ENCODE data around the gene CWC27. TPM values are rescaled to one million over a fixed set of nuclear protein-coding genes. Genes with fewer than 3 reads are reported as not detected.

Gene CWC27
- total RNA-seq, 4 donors from 2014 or later = 12.3 to 21.2 (median 13.4) TPM

DNA sequence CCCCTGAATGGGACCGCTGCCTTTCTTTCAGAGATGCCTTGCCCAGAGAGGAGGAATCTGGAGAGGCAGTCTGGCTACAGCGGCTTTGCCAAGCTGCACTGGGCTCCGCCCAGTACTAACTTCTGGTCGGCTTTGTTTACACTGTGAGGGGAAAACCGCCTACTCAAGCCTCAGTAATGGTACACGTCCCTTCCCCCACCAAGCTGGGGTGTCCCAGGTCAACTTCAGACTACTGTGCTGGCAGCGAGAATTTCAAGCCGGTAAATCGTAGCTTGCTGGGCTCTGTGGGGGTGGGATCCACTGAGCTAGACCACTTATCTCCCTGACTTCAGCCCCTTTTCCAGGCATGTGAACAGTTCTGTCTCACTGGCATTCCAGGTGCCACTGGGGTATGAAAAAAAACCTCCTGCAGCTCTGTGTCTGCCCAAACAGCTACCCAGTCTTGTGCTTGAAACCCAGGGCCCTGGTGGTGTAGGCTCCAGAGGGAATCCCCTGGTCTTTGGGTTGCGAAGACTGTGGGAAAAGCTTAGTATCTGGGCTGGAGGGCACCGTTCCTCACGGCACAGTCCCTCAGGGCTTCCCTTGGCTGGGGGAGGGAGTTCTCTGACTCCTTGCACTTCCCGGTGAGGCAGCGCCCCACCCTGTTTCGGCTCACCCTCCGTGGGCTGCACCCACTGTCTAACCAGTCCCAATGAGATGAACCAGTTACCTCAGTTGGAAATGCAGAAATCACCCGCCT lies 171.2 kb downstream of the CWC27 start:
- DNase-seq (ENCODE audit: extremely low spot score) = no peak
- Histone ChIP-seq H3K4me3 (peak overlapping the region in 1 of 4 donors; percentile 12), H3K9me3 (peaks cover 0 to 7% (median 3%) of the 10 kb centered on the region in 4 donors), H3K36me3 (no peaks in the 10 kb centered on the region), H3K27ac (replicated peaks in 1 of 4) (no peak overlapping the region), H3K27me3 (no peaks in the 10 kb centered on the region), H3K4me1 (peaks cover 0 to 13% (median 12%) of the 10 kb centered on the region in 4 donors)
- 71% methylated on average over 10 of the region's 17 CpGs for WGBS
- no peak for TF ChIP-seq POLR2A (IDR thresholded peaks at IDR 0.05; ENCODE audit: low read depth)
- TF ChIP-seq EP300 (IDR thresholded peaks at IDR 0.05) = no peak
- TF ChIP-seq POLR2AphosphoS5 (IDR thresholded peaks at IDR 0.05) = no peak
- TF ChIP-seq, protein P1, sequence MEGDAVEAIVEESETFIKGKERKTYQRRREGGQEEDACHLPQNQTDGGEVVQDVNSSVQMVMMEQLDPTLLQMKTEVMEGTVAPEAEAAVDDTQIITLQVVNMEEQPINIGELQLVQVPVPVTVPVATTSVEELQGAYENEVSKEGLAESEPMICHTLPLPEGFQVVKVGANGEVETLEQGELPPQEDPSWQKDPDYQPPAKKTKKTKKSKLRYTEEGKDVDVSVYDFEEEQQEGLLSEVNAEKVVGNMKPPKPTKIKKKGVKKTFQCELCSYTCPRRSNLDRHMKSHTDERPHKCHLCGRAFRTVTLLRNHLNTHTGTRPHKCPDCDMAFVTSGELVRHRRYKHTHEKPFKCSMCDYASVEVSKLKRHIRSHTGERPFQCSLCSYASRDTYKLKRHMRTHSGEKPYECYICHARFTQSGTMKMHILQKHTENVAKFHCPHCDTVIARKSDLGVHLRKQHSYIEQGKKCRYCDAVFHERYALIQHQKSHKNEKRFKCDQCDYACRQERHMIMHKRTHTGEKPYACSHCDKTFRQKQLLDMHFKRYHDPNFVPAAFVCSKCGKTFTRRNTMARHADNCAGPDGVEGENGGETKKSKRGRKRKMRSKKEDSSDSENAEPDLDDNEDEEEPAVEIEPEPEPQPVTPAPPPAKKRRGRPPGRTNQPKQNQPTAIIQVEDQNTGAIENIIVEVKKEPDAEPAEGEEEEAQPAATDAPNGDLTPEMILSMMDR (IDR thresholded peaks at IDR 0.05) = no peak
- intact Hi-C loops (cut with DNase I) = no loop called here

DNA sequence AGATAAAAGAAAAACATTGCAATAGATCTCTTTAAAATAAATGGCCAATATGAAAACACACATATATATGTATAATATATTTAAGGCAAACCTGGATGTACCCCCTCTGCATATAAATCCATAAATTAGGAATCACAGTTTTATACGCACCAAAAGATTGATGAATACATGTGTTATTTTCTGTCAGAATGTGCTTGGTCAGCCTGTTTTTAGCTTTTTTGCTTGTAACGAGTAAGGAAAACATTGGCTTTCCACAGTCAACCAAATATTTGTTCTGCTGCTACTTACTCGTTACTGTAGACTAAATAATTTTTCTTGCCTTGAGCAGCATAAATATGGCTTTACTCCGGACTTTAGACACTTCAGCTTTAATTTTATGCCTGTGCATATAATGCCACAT lies 173.7 kb downstream of the CWC27 start:
- Histone ChIP-seq H3K4me3 (no peak overlapping the region), H3K4me1 (peaks cover 0 to 22% (median 14%) of the 10 kb centered on the region in 4 donors), H3K36me3 (no peaks in the 10 kb centered on the region), H3K27me3 (no peaks in the 10 kb centered on the region), H3K9me3 (no peaks in the 10 kb centered on the region), H3K27ac (replicated peaks in 1 of 4) (no peak overlapping the region)
- DNase-seq (ENCODE audit: extremely low spot score) = no peak
- intact Hi-C loops (cut with DNase I) = no loop called here
- WGBS = 88% methylated on average over 4 of the region's 4 CpGs
- TF ChIP-seq EP300 (IDR thresholded peaks at IDR 0.05) (no peak), POLR2AphosphoS5 (IDR thresholded peaks at IDR 0.05) (no peak), POLR2A (IDR thresholded peaks at IDR 0.05; ENCODE audit: low read depth) (no peak)
- TF ChIP-seq, protein P1 (IDR thresholded peaks at IDR 0.05) = no peak

DNA sequence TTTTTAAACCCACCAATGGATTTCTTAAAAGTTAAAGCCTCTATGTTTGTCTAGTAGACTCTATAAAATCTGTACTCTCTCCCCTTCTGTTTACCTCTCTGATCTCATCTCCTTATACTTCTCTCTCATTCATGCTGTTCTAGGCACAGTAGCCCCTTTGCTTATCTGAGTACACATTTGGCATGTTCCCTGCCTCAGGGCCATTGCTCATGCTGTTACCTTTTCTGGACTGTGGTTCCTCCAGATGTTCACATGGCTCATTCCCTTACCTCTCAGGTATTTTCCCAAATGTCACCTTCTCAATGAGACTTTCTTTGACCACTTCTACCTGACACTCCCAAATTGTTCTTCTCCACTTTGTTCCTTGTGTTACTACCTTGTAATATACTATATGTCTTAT lies 176.1 kb downstream of the CWC27 start:
- TF ChIP-seq POLR2AphosphoS5 (IDR thresholded peaks at IDR 0.05) (no peak), EP300 (IDR thresholded peaks at IDR 0.05) (no peak), POLR2A (IDR thresholded peaks at IDR 0.05; ENCODE audit: low read depth) (no peak)
- TF ChIP-seq, protein P1 (IDR thresholded peaks at IDR 0.05) = no peak
- intact Hi-C loops (cut with DNase I) = no loop called here

DNA sequence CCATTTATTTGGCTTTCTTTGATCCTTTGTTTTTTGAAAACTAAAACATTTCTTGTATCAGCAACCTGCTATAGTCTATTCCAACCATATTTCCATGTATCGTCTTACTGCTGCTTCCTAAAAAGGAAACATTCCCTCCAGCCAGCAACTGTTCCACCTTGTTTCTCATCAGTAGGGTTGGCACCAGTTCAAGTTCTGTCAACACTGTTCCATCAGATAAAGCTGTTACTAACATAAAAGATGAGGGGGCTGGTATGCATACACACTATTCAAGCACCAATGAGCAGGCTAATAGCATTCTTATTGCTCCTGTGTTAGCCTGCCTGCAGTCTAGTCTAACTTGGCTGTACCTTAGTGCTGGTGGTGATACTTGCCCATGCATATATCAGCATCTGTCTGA lies 178.3 kb downstream of the CWC27 start:
- TF ChIP-seq EP300 (IDR thresholded peaks at IDR 0.05) (no peak), POLR2A (IDR thresholded peaks at IDR 0.05; ENCODE audit: low read depth) (no peak), POLR2AphosphoS5 (IDR thresholded peaks at IDR 0.05) (no peak)
- TF ChIP-seq, protein P1 (IDR thresholded peaks at IDR 0.05) = no peak
- no peak overlapping the region for H3K27ac ChIP-seq (replicated peaks in 1 of 4)
- 46% methylated on average over 1 of the region's 1 CpG for WGBS
- intact Hi-C loops (cut with DNase I) = no loop called here
- H3K27me3 ChIP-seq = no peaks in the 10 kb centered on the region
- H3K4me1 ChIP-seq = peaks cover 0 to 10% (median 5%) of the 10 kb centered on the region in 4 donors
- no peaks in the 10 kb centered on the region for H3K36me3 ChIP-seq
- no peak overlapping the region for H3K4me3 ChIP-seq
- H3K9me3 ChIP-seq = no peaks in the 10 kb centered on the region
- no peak for DNase-seq (ENCODE audit: extremely low spot score)

More for the DNA sequence above, 176.1 kb downstream of the CWC27 start:
- H3K4me1 ChIP-seq = peaks cover 0 to 16% (median 9%) of the 10 kb centered on the region in 4 donors
- H3K27ac ChIP-seq (replicated peaks in 1 of 4) = no peak overlapping the region
- H3K36me3 ChIP-seq = no peaks in the 10 kb centered on the region
- no peaks in the 10 kb centered on the region for H3K27me3 ChIP-seq
- no peak overlapping the region for H3K4me3 ChIP-seq
- DNase-seq (ENCODE audit: extremely low spot score) = no peak
- no peaks in the 10 kb centered on the region for H3K9me3 ChIP-seq

Data from esophagus muscularis mucosa (tissue), 4 donors.